GM10248 (cell line): ENCODE data around the gene B4GALT1.

ENCODE experiments used
- CTCF ChIA-PET: fragments of 300-600 bp; sonication (Branson Sonifier 250); formaldehyde crosslinking; extraction: SDS; loops from one replicate; lab custom pipeline; 2021; ENCODE audit warnings: antibody characterized with exemption; lab: Yijun Ruan, JAX
- POLR2A ChIA-PET: fragments of 350-650 bp; sonication (Branson Sonifier 250); formaldehyde crosslinking; extraction: SDS; loops from one replicate; lab custom pipeline; 2020; ENCODE audit warnings: antibody characterized with exemption; lab: Yijun Ruan, JAX
- DNase-seq: peaks from one replicate; pipeline ENCODE4 v3.0.0; 2012; ENCODE audit errors: extremely low spot score
- TF ChIP-seq, protein P1 (sequence below): IDR thresholded peaks from 2 replicates; pipeline ENCODE4 v1.5.1; 2012; ENCODE audit warnings: mild to moderate bottlenecking, low read depth; ENCODE audit errors: extremely low read depth, missing control alignments, control extremely low read depth

B4GALT1 gene

DNA sequence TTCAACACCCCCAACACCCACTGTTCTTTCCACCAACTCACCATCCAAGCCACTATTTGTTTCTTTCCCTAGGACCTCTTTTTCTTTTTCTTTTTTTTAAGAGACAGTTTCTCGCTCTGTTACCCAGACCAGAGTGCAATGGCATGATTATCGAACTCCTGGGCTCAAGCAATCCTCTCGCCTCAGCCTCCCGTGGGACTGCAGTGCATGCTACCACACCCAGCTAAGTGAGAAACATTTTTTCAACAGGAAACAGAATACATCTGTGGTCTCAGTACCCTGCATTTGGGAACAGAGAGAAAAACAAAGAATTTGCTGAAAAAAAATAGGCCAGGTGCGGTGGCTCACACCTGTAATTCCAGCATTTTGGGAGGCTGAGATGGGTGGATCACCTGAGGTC, 24.6 kb downstream of the B4GALT1 start:
- no peak for DNase-seq
- ChIA-PET CTCF (interaction anchor here (2.5 to 8.2 kb wide), 4 partner anchors 14 to 84 kb away, joined by 6 to 52 read pairs (median 22); no protein-coding TSS in a partner anchor), POLR2A (interaction anchor here (1.5 kb wide), 1 partner anchor 118 kb away, joined by 3 read pairs; the partner anchor contains the start of gene DNAJA1)
- TF ChIP-seq, protein P1, sequence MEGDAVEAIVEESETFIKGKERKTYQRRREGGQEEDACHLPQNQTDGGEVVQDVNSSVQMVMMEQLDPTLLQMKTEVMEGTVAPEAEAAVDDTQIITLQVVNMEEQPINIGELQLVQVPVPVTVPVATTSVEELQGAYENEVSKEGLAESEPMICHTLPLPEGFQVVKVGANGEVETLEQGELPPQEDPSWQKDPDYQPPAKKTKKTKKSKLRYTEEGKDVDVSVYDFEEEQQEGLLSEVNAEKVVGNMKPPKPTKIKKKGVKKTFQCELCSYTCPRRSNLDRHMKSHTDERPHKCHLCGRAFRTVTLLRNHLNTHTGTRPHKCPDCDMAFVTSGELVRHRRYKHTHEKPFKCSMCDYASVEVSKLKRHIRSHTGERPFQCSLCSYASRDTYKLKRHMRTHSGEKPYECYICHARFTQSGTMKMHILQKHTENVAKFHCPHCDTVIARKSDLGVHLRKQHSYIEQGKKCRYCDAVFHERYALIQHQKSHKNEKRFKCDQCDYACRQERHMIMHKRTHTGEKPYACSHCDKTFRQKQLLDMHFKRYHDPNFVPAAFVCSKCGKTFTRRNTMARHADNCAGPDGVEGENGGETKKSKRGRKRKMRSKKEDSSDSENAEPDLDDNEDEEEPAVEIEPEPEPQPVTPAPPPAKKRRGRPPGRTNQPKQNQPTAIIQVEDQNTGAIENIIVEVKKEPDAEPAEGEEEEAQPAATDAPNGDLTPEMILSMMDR, result no peak

DNA sequence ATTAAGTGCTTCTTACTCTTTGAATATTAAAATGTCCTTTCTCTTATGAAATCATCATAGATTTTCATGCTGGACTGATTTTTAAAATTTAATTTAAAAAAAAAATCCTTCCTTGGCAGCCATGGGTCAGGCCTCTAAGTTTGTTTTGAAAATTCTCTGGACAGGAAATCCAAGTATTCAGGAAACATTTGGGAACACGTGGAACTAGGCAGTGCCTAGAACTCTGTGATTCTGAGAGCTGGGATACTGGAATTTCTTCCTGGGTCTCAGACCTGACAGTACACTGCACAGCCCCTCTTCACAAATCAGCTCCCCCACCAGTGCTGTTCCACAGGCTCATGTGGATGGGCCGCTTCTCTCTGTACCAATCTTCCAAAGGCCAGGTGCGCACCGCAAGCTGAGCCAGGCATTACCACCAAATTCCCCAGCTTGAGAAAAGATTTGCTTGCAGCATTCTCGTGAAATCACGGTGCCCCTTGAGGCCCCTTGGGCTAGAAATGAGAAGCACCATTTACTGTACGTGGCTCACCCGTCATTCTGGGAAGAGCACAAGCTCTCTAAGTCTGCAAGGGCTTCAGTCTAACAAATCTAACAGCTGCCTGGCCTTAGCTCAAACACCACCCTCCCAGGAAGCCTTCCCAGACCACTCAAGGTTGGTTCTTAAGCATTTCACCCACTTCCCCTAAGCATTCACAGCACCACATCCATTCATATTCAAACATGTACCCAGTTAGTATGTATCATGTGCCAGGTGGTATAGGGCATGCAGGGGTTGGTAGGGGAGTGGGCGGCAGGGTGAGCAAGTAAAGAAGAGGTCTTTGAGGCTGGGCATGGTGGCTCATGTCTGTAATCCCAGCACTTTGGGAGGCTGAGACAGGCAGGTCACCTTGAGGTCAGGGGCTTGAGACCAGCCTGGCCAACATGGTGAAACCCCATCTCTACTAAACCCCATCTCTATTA, 26.5 kb downstream of the B4GALT1 start:
- TF ChIP-seq, protein P1, result no peak
- POLR2A ChIA-PET, result interaction anchor here (0.9 to 1.8 kb wide), 4 partner anchors 11 to 116 kb away, joined by 3 to 6 read pairs (median 6); partner anchors contain the start of gene B4GALT1
- DNase-seq, result no peak
- CTCF ChIA-PET, result interaction anchor here (0.9 to 8.2 kb wide), 9 partner anchors 11 to 86 kb away, joined by 3 to 52 read pairs (median 5); partner anchors contain the start of gene B4GALT1

DNA sequence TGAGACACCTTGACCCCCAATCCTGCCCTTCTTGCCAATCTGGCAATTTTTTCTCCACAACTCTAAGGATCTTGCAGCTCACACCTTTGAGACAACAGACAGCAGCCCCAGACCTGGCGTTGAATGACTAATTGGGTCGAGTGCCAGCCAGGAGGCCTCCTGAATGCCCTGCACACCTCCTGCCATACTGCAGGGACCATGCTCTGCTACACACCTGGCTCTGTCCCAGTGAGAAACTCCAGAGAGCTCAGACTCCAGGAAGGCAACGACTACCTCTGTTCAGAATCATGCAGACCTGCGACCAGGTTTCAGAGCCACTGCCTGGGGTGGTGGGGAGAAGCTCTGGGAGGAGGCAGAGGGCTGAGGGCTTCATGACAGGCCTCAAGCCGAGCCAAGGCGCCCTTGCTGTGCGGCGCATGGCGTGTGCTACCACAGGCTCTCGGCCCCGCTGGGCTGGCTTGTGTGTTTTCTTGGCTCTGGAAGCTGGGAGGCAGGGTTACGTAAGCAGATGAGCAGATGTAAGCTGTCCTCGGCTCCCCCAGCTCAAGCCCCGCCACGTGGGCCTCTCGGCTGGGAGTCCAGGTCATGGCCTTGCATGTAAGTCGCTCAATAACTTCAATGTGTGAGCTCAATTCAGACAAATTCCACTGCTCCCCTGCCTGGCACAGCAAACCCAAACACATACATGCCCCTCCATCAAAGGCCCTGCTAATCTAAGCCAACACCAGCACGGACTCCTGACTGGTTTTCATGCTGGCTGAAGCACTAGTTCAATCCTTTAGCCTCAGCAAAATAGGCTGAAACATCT, 27.5 kb downstream of the B4GALT1 start:
- TF ChIP-seq, protein P1, result no peak
- DNase-seq, result no peak
- ChIA-PET CTCF (interaction anchor here (1.0 to 8.2 kb wide), 6 partner anchors 9 to 87 kb away, joined by 5 to 52 read pairs (median 21); no protein-coding TSS in a partner anchor), POLR2A (interaction anchor here (1.0 to 1.3 kb wide), 2 partner anchors 10 to 114 kb away, joined by 3 to 5 read pairs; partner anchors contain the start of gene DNAJA1)

DNA sequence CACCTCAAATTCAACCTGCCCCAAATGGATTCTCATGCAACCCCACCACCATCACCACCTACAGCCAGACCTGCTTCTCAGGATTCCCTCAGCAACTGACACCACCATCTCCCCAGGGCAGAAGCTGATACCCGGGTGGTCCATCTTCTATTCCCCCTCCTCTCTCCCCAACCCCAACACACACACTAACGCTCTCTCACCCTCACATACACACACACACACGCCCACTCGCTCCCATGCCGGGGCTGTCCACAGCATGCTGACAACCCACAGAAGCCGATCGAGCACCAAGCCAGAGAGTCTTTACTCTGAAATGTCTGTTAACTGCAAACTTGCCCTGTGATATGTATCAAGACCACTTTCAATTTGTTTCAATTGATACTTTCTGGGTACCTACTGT, 28.4 kb downstream of the B4GALT1 start:
- DNase-seq, result no peak
- TF ChIP-seq, protein P1, result no peak
- POLR2A ChIA-PET, result interaction anchor here (1.0 to 1.3 kb wide), 2 partner anchors 9 to 114 kb away, joined by 3 to 5 read pairs; partner anchors contain the start of gene DNAJA1
- CTCF ChIA-PET, result interaction anchor here (0.9 to 8.2 kb wide), 7 partner anchors 10 to 88 kb away, joined by 3 to 52 read pairs (median 16); no protein-coding TSS in a partner anchor

DNA sequence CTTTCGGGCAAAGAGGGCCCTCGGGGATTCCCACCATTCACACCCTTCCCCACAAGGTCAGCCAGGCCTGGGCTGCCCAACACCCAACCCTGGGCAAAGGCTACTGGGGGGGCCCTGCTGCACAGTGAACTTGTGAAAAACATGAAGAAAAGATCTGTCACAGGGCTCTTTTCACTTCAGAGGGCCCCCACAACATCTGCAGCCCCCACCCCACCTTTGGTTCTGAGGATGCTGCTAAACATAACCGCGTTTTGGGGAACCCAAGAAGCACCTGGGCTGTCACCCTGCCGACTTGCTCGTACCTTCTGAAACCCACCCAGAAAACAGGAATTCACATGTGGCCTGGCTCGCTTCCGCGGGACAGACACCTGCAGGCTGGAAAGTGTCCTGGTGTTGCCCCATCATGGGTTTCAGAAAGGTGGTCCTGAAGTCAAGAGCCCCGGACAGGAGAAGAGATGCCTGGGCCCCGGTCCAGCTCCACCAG, 29.3 kb downstream of the B4GALT1 start:
- TF ChIP-seq, protein P1, result no peak
- ChIA-PET CTCF (interaction anchor here (0.9 to 4.1 kb wide), 5 partner anchors 13 to 89 kb away, joined by 3 to 26 read pairs (median 4); no protein-coding TSS in a partner anchor), POLR2A (interaction anchor here (1.2 to 2.0 kb wide), 2 partner anchors 22 to 113 kb away, joined by 5 read pairs; partner anchors contain the start of gene DNAJA1)
- no peak for DNase-seq
